Stimulated activated CD4-positive, alpha-beta T cell treated with anti-CD3 and anti-CD28 coated beads, Interleukin-2, amount 100 ng/mL, for 4 hours (primary cell): ENCODE data around the gene DGUOK.

Source experiments
- DNase-seq: peaks from one replicate; pipeline ENCODE4 v3.0.0-alpha.2; 2020; ENCODE audit warnings: low read depth

DGUOK gene

DNA sequence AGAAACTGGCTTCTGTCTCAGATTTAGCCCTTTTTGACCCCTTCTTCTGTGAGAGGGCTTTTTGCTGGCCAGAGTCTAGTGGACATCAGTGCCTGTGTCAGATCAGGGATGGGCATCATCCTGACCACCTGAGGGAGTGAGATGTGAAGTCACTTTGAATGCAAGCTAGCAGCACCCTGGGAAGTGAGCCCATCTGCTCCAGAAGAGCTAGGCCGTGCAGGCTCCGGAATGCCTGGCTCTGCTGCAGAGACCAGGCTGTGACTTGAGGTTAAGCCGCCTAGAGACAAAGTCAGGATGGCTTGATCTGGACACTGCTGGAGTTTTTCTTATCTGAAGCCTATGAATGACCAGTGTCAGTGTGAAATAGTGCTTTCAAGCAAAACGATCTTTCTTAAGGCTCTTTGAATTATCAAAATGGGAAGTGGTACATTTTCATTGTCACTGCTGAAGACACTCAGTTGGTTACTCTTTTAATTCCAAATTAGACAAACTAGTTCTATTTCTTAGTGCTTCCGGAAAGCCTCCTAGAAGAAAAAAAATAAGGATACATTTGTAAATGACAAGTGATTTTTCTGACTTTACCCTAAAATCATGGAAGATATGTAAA is 20.8 kb downstream of the DGUOK start:
- DNase-seq, result no peak

DNA sequence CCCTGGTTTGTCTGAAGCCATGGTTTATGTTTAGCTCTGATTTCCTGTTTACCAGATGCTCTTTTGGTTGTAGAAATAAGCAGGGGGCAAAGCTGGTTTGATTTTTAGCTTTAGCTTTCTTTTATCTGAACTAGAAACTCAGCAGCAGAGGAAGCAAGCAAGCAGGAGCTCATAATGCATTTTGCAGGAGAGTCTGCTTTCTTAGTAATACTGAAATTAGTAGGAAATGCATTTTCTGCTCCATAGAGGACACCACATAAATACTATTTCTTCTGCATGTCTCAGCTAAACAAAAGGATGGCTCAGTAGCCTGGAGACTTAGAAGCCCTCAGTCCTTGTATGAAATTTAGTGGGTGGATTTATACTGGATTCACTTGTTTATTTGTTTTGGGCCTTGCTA is 23.1 kb downstream of the DGUOK start:
- DNase-seq, result no peak

- DNase-seq, result no peak
These were observed 26.1 kb downstream of the DGUOK start for GRCh38 chr2:73952499-73953446.

- no peak for DNase-seq
These were observed 29.7 kb downstream of the DGUOK start for GRCh38 chr2:73956218-73956865.

GRCh38 chr2:73961274-73961673 is 34.6 kb downstream of the DGUOK start:
- DNase-seq, result no peak

DNA sequence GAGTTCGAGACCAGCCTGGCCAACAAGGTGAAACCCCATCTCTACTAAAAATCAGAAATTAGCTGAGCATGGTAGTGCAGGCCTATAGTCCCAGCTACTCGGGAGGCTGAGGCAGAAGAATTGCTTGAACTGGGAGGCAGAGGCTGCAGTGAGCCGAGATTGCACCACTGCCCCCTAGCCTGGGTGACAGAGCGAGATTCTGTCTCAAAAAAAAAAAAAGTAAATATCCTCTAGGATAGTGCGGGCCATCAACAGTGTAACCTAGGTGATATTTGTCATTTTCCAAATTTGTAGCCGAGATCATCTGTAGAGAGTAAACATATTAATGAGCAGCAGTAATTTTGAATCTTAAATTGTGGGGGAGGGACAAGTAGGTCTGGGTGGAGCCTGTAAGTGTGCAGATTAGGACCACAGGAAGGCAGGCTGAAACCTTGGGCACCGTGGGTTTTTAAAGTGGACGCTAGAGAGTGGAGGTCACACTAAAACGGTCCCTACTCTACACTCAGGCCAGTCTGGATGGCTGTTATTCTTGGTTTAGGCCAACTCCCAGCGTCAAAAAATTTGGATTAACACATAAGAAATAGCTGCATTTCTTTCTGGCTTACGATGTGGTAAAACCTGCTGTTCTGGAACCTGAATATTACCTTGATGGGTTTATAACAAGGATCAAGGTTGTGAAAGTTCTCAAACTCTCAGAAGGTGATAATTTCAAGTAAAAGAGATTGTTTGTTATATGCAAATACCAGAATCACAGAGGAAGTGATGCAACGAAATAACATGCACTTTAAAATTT is 35.3 kb downstream of the DGUOK start:
- no peak for DNase-seq

DNA sequence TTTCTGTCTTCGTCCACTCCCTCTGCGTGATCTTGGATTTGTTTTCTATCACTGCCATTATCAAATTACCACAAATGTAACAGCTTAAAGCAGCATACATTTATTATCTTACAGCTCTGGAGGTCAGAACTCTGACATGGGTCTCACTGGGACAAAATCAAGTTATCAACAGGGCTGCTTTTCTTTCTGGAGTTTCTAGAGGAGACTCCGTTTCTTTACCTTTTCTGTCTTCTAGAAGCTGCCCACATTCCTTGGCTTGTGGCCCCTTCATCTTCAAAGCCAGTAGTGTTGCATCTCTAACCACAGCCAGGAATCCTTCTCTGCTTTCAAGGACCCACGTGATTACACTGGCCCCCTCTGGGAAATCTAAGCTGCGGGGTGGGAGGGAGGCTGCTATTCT is 36.1 kb downstream of the DGUOK start:
- no peak for DNase-seq

DNA sequence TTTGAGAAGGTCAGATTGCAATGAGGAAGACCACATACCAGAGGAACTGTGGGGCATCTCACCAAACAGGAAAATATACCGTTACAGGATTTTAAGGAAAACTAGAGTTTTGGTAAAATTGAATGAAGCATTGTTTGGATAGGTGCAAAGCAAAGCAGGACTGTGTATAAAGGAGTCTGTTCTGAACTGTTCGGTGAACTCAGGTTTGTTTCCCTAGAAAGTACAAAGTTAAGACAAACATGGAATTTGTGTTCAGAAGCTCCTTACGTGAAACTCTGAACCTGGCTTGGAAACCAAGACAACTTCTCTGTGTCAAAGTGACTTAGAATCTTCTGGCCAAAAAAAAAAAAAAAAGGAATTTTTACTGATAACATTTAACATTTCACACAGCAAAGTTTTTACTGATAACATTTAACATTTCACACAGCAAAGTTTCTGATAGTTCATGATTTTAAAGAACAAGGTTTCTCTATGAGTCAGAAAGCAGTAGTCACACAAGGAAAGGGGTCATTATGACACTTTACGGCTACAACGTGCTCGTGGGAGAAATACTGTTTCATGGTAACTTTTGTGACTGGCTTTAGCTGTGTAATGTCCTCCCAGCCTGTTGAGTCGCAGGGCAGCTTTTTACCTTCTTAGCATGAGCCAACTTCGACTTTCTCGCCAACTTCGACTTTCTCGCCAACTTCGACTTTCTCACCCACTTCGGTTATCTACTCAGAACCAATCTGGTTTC is 36.9 kb downstream of the DGUOK start:
- DNase-seq, result no peak

DNA sequence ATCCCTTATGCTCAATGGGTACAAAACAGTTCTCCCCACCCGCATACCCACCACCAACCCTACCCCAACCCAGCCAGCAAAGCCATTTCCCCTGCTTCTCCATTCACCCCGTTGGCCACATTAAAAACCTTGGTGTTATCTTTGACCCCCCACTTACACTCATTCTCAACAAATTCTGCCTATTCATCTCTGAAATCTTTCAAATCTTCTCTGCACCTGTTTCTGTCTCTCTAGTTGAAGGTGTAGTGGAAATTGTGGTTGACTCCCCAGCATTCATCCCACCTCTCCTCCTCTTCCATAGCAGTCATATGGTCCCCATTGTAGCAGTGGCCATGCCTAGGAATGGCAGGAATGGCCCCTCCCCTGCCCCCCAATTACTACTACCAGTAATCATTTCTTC is 37.5 kb downstream of the DGUOK start:
- no peak for DNase-seq

DNA sequence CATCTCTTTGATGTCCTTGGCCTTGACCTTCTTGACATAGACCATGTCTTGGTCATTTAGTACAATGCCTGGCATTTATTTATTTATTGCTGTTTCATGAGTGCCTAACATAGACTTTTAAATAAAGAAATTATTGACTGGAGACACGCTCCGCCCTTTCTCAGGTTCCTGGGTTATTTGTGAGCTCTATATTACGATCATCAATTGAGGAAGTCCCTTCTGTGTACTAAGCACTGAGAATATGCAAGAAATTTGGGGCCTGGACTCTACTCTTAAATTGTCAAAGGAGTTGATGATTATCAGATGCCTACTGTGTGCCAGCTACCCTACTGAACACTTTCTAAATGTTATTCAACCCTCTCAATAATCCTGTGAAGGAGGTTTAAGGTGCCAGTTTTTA is 38.4 kb downstream of the DGUOK start:
- DNase-seq, result no peak

- no peak for DNase-seq
These were observed 41.8 kb downstream of the DGUOK start for GRCh38 chr2:73968357-73968937.

DNA sequence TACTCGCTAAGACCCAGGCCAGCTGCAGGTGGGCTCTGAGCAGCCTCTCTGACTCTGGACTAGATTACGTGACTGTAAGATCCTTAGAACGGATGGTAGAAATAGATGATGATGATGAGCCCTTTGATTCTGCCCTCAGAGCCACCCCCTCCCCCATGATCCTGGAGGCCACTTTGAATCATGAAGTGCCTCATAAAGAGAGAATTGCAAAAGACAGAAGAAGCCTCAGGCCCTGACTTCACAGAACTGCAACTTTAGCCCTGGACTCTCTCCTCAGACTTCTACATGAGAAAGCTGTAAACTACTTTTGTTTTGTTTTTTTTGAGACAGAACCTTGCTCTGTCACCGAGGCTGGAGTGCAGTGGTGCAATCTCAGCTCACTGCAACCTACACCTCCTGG is 42.7 kb downstream of the DGUOK start:
- no peak for DNase-seq

GRCh38 chr2:73970141-73970803 is 43.6 kb downstream of the DGUOK start:
- no peak for DNase-seq

GRCh38 chr2:73970850-73971471 is 44.3 kb downstream of the DGUOK start:
- no peak for DNase-seq

- no peak for DNase-seq
These were observed 45.0 kb downstream of the DGUOK start for GRCh38 chr2:73971722-73972121.

GRCh38 chr2:73972846-73973245 is 46.2 kb downstream of the DGUOK start:
- DNase-seq, result no peak

DNA sequence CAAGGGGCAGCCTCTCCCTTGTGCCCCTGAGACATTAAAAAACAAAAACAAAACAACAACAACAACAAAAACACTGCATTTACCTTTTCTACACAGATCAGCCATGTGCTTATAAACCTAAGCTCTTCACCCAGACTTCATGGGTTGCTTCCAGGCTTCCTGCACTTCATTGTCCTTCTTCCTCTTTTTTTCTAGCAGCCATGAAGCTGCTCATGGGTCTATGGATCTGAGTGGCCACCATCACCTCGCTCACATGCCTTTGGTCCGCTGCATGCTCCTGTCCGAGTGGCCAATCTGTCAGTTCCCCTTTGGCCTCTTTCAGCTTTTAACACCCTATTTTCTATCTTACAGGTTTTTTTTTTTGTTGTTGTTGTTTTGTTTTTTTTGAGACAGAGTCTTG is 49.1 kb downstream of the DGUOK start:
- DNase-seq, result no peak

- DNase-seq, result no peak
These were observed 50.1 kb downstream of the DGUOK start for GRCh38 chr2:73976803-73977202.

GRCh38 chr2:73977466-73977865 is 50.8 kb downstream of the DGUOK start:
- no peak for DNase-seq

DNA sequence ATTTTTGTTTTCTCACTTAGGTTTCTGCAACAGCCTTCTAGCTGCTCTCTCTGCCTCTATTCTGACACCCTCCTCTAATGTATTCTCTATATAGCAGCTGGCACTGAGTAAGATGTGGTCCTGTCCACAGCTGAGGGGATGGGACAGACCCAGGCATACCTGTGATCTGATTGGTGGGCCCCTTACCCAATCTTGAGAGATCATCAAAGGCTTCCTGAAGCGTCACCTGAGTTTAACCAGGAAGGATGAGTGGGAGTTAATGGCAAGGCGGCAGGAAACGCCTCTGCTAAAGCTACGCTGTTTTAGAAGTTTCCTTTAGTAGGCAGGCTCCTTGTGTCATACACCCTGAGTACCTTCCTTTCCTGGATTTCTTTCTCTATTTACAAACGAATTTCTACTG is 52.3 kb downstream of the DGUOK start:
- peak; percentile 80 for DNase-seq
